ENCODE results near the gene RGS2. TPM values are rescaled to one million over a fixed set of nuclear protein-coding genes. Genes with fewer than 3 reads are reported as not detected.
A peak's percentile ranks its signal among the peaks of the same experiment; 100 is the strongest.

The RGS2 gene
- total RNA-seq (2014; rRNA removed; shearing (Covaris generic)), result 1,186 and 1,197 TPM in 2 replicates
- 496 and 602 TPM in 2 replicates for polyA plus RNA-seq (2014; cell fraction: nucleus; rRNA removed)

- peak; percentile 99 for DNase-seq (ENCODE audit: extremely low read depth, low read depth)
These were observed at the start of gene RGS2 for GRCh38 chr1:192808518-192809306. Gene RGS2 (plus strand): TSS chr1:192809039. CDS start chr1:192809072, 33 bp downstream.

- no peak for DNase-seq (ENCODE audit: extremely low read depth, low read depth)
These were observed 49.7 kb upstream of the RGS2 start for GRCh38 chr1:192759104-192759503.

GRCh38 chr1:192762265-192762664, 46.6 kb upstream of the RGS2 start:
- DNase-seq (ENCODE audit: extremely low read depth, low read depth), result no peak

- DNase-seq (ENCODE audit: extremely low read depth, low read depth), result no peak
These were observed 45.6 kb upstream of the RGS2 start for GRCh38 chr1:192763243-192763642.

GRCh38 chr1:192763756-192764155, 45.1 kb upstream of the RGS2 start:
- no peak for DNase-seq (ENCODE audit: extremely low read depth, low read depth)

GRCh38 chr1:192764675-192765074, 44.2 kb upstream of the RGS2 start:
- DNase-seq (ENCODE audit: extremely low read depth, low read depth), result no peak

- no peak for DNase-seq (ENCODE audit: extremely low read depth, low read depth)
These were observed 42.7 kb upstream of the RGS2 start for GRCh38 chr1:192766009-192766625.

GRCh38 chr1:192766876-192767275, 42.0 kb upstream of the RGS2 start:
- DNase-seq (ENCODE audit: extremely low read depth, low read depth), result no peak

- no peak for DNase-seq (ENCODE audit: extremely low read depth, low read depth)
These were observed 41.0 kb upstream of the RGS2 start for GRCh38 chr1:192767798-192768197.

- DNase-seq (ENCODE audit: extremely low read depth, low read depth), result no peak
These were observed 40.4 kb upstream of the RGS2 start for GRCh38 chr1:192768463-192768862.

- no peak for DNase-seq (ENCODE audit: extremely low read depth, low read depth)
These were observed 37.5 kb upstream of the RGS2 start for GRCh38 chr1:192771341-192771740.

- DNase-seq (ENCODE audit: extremely low read depth, low read depth), result no peak
These were observed 33.2 kb upstream of the RGS2 start for GRCh38 chr1:192775631-192776030.

GRCh38 chr1:192776206-192776605, 32.6 kb upstream of the RGS2 start:
- DNase-seq (ENCODE audit: extremely low read depth, low read depth), result no peak

- no peak for DNase-seq (ENCODE audit: extremely low read depth, low read depth)
These were observed 31.8 kb upstream of the RGS2 start for GRCh38 chr1:192776998-192777397.

- no peak for DNase-seq (ENCODE audit: extremely low read depth, low read depth)
These were observed 25.0 kb upstream of the RGS2 start for GRCh38 chr1:192783791-192784190.

GRCh38 chr1:192784397-192784796, 24.4 kb upstream of the RGS2 start:
- no peak for DNase-seq (ENCODE audit: extremely low read depth, low read depth)

- DNase-seq (ENCODE audit: extremely low read depth, low read depth), result no peak
These were observed 22.3 kb upstream of the RGS2 start for GRCh38 chr1:192786576-192786975.

GRCh38 chr1:192787914-192788585, 20.8 kb upstream of the RGS2 start:
- peak; percentile 89 for DNase-seq (ENCODE audit: extremely low read depth, low read depth)

GRCh38 chr1:192789871-192790270, 19.0 kb upstream of the RGS2 start:
- DNase-seq (ENCODE audit: extremely low read depth, low read depth), result no peak

- DNase-seq (ENCODE audit: extremely low read depth, low read depth), result no peak
These were observed 16.2 kb upstream of the RGS2 start for GRCh38 chr1:192792628-192793027.

GRCh38 chr1:192793983-192794767, 14.7 kb upstream of the RGS2 start:
- DNase-seq (ENCODE audit: extremely low read depth, low read depth), result no peak

All from NCI-H460 (cell line).